Stimulated activated CD4-positive, alpha-beta T cell treated with anti-CD3 and anti-CD28 coated beads, TNF-alpha, amount 100 ng/mL, for 24 hours (primary cell): ENCODE results near the gene ZNRF1.
"Not testable (repeated sequence)": the region's sequence is repeated elsewhere in the genome, so short reads cannot be mapped to it uniquely, and the experiment has no call there.

Experiments used
- DNase-seq, 3 experiments: peaks; one replicate each; pipeline ENCODE4 v3.0.0-alpha.2; 2020; ENCODE audit warnings: low read depth in 3 of 3

The ZNRF1 gene

DNA sequence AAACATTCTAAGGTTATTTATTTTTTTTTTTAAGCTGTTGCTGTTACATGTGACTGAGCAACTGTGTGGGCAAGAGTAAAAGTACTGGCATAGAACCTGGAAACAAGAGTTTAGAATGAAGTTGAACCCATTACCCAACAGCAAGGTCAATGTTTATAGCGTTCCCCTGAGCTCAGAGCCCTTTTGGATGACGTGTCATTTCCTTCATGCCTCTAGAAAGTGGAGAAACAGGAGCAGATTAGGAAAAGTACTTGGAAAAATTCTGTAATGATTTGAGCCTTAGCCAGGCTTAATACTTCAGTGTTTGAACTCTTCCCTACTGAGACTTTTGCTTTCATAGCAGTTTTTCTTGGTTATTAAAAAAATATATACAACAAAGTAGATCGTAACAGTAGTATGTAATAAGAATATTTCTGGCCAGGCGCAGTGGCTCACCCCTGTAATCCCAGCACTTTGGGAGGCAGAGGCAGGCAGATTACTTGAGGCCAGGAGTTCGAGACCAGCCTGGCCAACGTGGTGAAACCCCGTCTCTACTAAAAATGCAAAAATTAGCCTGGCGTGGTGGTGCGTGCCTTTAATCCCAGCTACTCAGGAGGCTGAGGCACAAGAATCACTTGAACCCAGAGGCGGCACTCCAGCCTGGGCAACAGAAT, 27.5 kb downstream of the ZNRF1 start:
- not testable (repeated sequence) for DNase-seq

DNA sequence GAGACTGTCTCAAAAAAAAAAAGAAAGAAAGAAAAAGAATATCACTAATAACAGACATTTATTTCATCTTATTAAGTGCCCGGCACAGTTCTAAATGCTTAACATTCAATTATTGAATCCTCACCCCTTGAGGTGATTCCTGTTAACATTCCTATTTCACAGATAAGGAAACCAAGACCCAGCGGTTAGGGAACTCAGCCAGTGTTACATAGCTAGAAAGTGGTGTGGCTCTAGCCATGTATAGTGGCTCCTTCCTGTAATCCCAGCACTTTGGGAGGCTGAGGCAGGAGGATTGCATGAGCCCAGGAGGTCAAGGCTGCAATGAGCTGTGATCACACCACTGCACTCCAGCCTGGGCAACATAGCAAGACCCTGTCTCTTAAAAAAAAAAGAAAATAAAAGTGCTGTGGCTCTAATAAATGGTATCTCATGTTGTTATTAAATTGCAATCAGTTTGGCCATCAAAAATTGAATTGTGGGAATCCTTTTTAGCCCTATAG, 28.1 kb downstream of the ZNRF1 start:
- no peak for DNase-seq

DNA sequence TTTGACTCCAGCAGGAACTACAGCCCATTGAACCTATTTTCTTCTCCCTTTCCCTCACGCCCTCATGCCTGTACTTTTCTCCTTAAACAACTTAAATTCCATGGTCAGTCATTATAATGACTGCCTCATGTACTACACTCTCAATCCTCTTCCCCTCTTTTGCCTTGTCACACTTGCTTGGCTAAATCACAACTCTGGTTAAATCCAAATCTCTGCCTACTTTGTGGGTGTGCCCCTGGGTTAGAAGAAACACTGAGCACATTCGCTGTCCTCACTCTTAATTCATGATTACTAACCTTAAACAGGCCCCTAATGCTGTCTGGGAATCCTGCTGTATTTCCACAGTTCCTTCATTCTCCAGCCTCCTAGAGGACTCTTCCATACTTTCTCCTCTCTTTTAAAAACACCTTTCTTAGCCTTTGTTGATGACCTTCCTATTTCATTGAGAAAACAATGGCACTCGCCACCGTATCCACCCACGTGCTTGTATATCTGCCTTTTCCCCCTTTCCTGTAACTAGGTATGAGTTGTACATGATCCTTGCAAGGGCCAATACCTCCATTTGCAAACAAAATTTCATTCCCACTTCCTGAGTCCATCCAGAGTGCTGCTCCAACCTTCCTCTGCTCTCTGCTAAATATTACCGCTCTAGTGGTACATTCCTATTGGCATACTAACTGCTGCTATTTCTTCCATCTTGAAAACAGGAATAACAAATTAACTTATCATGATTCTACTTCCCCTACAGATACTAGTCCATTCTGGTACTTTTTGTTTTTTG, 28.9 kb downstream of the ZNRF1 start:
- no peak for DNase-seq

DNA sequence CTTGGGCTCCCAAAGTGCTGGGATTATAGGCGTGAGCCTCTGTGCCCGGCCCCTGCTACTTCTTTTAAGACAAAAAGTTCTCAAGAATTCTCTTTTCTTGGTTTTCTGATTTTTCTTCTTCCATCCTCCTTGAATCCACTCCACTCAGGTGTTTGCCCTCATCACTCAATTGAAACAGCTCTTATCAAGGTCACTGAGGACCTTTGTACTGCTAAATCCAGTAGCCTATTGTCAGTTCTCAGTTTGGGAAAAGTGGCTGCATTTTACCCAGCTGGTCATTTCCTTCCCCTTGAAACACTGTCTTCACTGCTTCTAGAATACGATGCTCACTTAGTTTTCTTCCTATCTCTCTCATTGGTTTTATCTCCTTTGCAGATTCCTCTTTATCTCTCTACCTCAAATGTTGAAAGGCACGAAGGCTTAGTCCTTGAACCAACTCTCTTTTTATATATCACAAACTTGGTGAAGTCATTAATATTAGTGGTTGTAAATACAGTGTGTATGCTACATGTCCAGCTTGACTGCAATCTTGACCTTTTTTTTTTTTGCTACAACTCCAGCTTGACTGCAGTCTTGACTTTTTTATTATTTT, 29.8 kb downstream of the ZNRF1 start:
- no peak for DNase-seq

DNA sequence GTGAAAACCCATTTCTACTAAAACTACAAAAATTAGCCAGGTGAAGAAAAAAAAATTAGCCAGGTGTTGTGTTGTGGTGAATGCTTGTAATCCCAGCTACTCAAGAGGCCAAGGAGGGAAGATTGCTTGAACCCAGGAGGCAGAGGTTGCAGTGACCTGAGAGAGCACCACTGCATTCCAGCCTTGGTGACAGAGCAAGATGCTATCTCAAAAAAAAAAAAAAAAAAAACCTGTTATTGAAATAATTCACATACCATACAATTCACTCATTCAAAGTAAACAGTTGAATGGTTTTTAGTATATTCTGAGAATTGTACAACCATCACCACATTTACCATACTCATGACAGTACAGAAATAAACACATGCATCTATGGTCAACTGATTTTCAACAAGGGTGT, 31.0 kb downstream of the ZNRF1 start:
- DNase-seq = no peak

DNA sequence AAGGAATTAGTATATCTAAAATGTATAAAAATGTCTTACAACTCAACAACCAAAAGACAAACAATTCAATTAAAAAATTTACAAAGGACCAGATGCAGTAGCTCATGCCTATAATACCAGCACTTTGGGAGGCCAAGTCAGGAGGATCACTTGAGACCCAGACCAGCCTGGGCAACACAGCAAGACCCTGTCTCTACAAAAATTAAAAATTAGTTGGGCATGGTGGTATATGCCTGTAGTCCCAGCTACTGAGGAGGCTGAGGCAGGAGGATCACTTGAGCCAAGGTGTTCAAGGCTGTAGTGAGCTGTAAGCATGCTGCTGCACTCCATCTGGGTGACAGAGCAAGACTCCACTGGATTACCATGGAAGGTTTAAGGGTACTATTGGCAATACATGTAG, 33.8 kb downstream of the ZNRF1 start:
- DNase-seq = no peak

DNA sequence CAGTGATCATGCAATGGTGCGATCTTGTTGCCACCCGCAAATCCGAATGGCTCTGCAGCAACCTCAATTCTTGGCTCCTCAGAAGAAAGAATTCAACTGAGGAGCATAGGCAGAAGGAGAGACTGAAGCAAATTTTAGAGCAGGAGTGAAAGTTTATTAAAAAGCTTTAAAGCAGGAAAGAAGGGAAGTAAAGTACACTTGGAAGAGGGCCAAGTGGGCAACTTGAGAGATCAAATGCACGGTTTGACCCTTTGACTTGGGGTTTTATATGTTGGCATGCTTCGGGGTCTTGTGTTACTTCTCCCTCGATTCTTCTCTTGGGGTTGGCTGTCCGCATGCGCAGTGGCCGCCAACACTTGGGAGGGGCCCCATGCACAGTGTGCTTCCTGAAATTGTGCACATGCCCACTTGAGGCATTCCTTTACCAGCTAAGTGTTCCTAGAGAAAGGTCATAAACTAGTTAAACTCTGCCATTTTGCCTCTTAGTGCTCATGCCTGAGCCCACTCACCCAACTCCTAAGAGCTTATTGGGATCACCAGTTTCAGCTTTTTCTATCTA, 36.7 kb downstream of the ZNRF1 start:
- no peak for DNase-seq

DNA sequence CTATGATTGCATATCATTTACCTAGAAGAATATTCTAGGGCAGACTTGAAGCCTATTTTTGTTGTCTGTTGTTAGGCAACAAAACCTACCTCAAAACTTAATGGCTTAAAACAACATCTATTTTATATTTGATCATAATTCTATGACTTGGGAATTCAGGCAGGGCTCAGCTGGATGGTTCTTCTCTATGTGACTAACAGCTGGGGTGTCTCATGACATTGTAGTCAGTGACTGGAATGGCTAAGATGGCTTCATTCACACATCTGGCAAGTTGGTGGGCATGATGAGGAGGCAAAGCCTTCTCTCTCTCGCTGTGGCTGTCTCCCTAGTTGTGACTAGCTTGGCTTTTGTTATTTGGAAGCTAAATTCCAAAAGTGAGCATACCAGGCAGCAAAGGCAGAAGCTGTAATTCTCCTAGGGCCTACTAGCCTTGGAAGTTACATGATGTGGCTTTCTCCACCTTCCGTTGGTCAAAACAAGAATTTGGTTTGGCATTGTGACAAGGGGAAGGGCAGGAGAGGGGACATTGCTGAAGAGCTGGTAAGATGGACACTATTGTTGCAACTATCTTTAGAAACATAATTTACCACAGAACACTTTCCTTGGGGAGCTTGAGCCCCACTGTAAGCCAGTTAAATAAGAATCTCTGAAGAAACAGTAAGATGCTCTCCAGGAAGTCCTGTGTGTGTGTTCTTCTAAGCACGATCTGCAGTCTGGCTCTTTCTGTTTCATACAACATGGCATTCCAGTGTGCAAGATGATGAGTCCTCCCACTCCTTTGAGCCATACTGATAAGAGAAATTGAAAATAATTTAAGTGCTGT, 39.4 kb downstream of the ZNRF1 start:
- no peak for DNase-seq

DNA sequence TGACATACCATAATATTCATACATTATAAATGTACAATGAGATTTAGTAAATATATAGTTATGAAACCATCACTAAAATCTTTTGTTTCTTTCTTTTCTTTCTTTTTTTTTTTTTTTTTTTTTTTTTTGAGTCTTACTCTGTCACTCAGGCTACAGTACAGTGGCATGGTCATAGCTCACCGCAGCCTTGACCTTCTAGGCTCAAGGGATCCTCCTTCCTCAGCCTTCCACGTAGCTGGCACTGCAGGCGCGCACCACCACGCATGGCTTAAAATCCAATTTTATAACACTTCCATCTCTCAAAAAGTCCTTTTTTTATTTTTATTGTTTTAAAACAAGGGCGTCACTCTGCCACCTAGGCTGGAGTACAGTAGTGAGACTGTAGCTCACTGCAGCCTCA, 41.1 kb downstream of the ZNRF1 start:
- DNase-seq = no peak

DNA sequence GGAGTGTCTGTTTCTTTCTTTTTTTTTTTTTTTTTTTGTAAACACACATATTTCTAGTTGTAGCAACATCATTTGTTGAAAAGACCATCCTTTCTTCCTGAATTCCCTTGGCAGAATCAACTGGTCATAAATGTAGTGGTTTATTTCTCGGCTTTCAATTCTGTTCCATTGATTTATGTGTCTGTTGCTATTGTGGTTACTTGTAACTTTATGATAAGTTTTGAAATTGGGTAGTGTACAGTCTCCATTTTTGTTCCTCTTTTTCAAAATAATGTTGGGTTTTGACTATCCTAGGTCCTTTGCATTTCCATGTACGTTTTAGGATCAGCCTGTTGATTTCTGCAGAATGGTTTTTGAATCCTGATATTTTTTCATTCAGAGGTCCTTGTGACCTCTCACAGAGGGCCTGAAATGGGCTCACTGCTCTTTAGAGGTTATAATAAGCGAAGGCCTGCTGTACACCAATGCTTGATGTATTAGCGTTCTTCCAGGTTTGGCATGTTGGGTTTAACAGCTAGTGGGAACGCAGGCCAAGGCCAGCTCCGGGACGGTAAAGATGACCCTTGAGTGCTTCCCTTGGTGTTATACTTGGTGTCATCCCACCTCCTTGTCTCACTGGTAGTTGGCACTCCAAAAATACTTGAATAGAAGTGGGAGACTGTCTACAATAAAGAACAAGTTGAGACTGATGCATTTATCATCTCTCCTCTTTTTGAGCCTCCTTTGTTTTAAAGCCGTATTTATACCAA, 43.8 kb downstream of the ZNRF1 start:
- no peak for DNase-seq

DNA sequence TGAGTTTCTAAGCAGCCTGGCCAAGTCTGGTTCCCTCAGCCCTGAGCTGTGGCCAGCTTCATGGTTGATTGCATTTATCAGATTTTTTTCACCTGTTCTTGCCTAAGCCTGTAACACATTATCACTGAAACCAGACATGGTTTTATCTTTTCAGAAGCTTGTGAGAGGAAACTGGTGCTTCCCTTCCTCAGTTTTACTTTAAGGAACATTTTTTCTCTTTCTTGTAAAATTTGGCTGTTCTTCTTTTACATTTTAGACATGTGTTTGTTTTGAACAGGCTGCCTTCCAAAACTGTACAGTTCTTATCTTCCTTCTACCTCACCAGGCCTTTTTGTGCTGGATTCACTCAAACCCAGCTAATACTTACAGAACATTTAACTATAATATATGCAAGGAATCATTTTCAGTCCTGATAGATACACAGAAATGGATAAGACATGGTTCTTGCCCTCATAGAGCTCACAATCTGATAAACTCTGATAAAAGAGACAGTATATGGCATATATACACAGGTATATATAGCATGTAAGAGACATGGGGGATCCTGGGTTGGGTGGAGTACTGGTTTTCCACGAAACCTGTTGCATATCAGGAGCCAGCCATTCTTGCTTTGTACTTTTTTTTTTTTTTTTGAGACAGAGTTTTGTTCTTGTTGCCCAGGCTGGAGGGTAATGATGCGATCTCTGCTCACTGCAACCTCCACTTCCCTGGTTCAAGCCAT, 44.5 kb downstream of the ZNRF1 start:
- DNase-seq = no peak

DNA sequence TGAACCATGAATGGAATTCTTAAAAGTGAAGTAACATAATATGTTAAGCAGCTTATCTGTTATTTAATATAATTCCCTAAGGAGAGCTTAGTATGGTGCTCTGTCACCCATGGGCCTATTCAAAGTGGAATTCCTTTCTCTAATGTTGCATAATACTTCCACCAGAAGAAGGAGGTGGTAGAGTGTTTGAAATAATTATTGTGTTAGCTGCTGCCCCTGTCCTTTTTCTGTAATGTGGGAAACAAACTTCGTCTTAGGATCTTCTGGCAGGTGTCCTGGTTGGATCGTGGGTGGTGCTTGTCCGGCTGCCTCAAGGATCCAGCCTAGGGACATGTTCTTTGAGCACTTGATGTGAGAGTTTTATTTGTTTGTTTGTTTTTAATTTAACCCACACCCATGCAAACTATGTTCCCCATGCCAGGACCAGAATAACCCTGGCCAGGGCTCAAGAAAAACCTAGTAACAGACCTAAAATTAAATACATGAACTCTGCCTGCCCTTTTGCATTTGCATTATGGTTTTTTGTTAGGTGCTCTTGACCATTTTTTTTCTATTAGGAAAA, 46.1 kb downstream of the ZNRF1 start:
- no peak for DNase-seq

DNA sequence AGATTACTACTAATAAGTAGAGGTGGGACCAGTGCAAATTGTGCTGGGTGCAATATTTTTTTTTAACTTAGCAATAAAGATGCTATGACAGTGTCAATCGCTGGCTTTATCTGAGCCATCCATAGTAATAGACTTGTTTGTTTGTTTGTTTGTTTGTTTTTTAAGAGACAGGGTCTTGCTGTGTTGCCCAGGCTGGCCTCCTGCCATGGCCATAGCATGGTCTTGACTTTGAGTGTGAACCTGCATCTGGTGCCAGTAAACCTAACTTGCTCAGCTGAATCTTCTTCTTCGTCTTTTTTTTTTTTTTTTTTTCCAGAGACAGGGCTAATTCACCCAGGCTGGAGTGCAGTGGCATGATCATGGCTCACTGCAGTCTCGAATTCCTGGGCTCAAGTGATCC, 46.6 kb downstream of the ZNRF1 start:
- DNase-seq = no peak

DNA sequence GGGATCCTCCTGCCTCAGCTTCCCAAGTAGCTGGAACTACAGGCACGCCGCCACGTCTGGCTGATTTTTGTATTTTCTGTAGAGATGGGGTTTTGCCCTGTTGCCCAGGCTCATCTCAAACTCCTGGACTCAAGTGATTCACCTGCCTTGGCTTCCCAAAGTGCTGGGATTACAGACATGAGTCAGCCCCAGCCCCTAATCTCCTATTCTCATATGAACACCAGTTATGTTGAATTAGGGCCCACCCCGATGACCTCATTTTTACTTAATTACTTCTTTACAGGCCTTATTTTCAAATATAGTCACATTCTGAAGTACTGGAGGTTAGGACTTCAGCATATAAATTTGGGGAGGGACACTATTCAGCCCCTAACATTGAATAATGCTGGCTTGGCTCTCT, 49.2 kb downstream of the ZNRF1 start:
- DNase-seq = no peak

DNA sequence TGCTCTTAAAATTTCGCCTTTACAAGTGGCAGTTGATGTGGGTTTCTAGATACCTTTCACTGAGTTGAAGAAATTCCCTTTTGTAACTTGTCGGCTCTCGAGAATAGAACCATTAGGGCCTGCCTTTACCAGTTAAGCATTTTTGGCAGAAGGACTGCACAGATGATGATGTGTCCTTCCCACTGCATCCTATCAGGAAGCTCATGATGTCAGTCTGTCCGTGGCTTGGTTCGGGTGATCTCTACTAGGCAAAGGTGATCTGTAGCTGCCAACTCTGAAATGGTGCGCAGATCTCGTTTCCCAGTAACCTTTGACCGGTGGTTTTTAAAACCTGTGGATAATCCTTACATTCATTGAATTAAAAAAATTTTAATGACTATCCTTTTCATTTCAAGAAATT, 49.7 kb downstream of the ZNRF1 start:
- no peak for DNase-seq

DNA sequence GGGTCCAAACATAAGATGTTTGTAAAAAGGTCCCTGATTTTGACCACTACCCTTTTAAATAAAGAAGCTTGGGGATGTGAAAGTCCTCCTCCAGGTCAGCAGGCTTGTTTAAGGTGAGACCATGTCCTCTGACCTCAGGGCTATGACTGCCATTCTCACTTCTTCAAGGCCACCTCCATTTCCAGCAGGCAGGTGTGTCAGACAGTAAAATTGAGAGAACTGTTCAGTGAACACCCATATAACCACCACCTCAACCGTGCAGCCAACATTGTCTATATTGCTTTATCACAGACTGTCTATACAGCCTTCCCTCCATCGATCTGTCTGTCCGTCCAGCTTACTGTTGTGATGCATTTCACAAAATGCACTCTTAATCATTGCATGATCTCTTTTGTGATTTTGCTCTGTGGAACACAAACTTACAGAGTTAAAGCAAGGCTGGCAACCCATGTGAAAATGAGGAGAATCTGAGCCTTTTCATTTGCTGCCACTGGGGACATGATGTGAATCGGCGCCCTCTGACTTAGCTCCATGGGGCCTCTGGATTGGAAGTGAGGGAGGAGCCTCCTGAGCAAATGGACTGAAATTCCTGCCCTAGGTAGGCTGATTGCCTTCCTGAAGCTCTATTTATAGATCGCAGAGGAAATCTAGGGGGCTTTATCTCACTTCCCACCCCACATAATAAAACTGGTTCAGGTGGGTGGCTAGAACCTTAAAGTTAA, 53.8 kb downstream of the ZNRF1 start:
- no peak for DNase-seq

DNA sequence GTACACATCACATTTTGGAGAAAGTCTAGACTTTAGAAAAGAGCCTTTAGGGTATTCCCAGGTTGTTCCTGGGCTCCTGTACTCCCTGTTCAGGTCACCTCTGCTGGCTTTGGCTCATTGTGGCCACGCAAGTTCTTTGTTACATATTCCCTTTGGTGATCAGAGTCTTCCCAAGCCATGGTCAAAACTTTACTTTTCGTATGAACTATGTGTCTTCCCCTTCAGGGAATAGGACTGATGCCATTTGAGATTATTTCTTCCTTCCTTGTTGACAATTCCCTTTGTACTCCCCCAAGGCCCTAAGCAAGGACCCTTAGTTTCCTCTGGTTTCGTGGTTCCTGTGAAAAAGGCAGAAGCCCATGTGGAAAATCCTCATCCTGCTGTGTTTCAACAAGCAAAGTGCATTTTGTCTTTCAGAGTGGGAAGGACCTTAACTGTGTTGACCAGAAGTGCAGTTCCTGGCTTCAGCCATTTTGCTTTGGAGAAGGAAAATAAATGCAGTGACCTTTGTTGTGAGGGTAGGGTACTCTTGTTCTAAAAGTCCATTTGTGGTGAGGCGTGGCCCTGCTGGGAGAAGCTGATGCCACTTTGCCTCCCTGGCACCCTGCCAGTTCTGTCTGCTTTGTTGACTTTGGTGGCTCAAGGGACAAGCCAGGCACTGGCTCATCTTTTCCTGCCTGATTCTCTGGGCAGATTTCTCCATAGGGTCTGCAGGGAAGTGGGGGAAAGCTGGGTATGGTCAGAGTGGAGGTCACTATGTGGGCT, 55.1 kb downstream of the ZNRF1 start:
- DNase-seq = no peak

DNA sequence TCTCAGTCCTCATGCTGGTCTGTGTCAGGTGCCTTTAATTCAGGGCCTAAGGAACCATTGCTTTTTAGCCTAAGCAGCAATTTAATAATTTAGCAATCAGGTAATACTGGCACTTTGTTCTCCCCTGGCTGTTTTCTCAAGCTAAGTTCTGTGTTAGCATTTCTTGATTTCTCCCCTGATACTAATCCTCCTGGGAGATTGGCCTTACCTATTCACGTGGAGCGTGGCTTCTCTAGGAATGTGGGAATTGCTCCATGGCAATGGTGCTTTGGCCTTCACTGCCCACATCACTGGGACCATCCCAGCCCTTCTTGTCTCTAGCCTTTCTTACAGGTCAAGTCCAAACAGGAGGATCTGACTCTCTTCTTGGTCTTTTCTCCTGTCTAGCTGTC, 55.7 kb downstream of the ZNRF1 start:
- no peak for DNase-seq

DNA sequence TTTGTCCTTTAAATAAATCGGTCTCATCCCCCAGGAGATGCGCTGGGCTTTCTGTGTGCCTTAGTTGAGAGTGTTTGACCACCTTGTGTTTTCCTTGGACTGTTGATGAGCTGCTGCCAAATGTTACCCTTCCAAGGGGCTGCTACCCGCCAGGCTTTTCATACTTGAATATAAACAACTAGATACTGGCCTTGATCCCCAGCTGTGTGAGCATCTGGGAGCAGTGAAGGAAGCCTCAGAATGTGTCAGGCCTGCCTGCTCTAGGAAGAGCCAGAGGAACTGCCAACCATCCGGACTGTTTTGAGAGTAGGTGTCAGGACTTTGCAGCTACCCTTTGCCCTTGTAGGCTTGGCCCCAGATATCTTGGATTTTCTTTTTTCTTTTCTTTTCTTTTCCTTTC, 60.0 kb downstream of the ZNRF1 start:
- DNase-seq = no peak
